ENCODE results near the gene PLTP. TPM values are rescaled to one million over a fixed set of nuclear protein-coding genes. Genes with fewer than 3 reads are reported as not detected.

PLTP gene, protein sequence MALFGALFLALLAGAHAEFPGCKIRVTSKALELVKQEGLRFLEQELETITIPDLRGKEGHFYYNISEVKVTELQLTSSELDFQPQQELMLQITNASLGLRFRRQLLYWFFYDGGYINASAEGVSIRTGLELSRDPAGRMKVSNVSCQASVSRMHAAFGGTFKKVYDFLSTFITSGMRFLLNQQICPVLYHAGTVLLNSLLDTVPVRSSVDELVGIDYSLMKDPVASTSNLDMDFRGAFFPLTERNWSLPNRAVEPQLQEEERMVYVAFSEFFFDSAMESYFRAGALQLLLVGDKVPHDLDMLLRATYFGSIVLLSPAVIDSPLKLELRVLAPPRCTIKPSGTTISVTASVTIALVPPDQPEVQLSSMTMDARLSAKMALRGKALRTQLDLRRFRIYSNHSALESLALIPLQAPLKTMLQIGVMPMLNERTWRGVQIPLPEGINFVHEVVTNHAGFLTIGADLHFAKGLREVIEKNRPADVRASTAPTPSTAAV
- total RNA-seq = 100 to 1,000 TPM in 3 of 4 donors, 10 to 100 TPM in 1; 74.7 to 713 (median 134) TPM

DNA sequence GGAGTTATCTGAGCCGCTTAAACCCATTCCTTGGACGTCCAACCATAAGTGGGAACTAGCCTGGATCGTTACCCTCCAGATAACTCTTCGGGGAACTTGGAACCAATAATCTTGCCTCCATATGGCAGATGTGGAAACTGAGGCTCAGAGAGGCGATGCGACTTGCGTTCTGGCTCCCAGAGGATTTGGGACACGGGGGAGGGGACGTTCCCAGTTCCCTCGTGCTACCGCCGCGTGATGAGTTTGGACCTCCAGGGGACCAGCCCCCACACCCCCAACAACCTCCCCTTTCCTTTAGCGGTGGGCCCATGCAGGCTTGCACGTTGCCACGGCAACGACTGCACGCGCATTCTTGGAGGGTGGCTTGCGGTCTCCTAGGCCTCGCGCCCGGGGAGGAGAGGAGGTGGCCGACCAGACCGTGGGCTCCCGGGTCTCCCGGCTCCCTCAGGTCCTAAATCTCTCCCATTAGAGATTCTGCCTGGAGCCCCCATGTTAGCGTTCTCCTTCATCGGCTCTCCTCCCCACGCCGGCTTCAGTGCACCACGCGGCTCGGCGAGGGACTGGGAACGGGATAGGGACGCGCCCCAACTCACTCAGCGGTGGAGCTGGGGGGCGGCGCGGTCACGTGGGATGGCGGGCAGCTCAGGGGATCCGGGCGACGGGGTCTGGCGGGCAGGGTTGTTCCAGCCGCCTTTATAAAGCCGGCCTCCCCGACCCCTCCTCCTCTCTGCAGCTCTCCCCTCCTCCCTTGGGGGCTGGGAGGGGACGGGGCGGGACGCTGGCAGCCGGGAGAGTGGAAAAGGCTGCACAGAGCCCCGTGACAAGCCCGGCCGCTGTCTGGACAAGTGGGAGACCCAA lies at the start of gene PLTP:
Gene PLTP, minus strand, starts transcription at position 670 of the 858 bp plus-strand sequence. CDS start 703 bp downstream, outside the sequence.
- 0 to 1% methylated on average over 43 to 48 of the region's 58 CpGs for WGBS, 2 donors
- no peaks in the 10 kb centered on the region for H3K27me3 ChIP-seq
- H3K4me3 ChIP-seq = peak within 1 kb of the TSS; percentile 40 to 72 (median 56)
- H3K36me3 ChIP-seq = peaks cover 0 to 15% (median 0%) of the 10 kb centered on the region in 3 donors
- TF ChIP-seq, protein P1, sequence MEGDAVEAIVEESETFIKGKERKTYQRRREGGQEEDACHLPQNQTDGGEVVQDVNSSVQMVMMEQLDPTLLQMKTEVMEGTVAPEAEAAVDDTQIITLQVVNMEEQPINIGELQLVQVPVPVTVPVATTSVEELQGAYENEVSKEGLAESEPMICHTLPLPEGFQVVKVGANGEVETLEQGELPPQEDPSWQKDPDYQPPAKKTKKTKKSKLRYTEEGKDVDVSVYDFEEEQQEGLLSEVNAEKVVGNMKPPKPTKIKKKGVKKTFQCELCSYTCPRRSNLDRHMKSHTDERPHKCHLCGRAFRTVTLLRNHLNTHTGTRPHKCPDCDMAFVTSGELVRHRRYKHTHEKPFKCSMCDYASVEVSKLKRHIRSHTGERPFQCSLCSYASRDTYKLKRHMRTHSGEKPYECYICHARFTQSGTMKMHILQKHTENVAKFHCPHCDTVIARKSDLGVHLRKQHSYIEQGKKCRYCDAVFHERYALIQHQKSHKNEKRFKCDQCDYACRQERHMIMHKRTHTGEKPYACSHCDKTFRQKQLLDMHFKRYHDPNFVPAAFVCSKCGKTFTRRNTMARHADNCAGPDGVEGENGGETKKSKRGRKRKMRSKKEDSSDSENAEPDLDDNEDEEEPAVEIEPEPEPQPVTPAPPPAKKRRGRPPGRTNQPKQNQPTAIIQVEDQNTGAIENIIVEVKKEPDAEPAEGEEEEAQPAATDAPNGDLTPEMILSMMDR (IDR thresholded peaks at IDR 0.05) = no peak
- TF ChIP-seq EP300 (IDR thresholded peaks at IDR 0.05) = peak in 1 of 2 donors; percentile 36
- peak in 1 of 2 donors; percentile 37 for TF ChIP-seq POLR2A (IDR thresholded peaks at IDR 0.05)
- peak within 1 kb of the TSS; percentile 71 to 97 (median 86) for H3K27ac ChIP-seq
- peaks cover 0 to 30% (median 9%) of the 10 kb centered on the region in 4 donors for H3K4me1 ChIP-seq
- DNase-seq (ENCODE audit: low spot score in 2 of 2) = peak; percentile 58 to 60
- no peaks in the 10 kb centered on the region for H3K9me3 ChIP-seq

DNA sequence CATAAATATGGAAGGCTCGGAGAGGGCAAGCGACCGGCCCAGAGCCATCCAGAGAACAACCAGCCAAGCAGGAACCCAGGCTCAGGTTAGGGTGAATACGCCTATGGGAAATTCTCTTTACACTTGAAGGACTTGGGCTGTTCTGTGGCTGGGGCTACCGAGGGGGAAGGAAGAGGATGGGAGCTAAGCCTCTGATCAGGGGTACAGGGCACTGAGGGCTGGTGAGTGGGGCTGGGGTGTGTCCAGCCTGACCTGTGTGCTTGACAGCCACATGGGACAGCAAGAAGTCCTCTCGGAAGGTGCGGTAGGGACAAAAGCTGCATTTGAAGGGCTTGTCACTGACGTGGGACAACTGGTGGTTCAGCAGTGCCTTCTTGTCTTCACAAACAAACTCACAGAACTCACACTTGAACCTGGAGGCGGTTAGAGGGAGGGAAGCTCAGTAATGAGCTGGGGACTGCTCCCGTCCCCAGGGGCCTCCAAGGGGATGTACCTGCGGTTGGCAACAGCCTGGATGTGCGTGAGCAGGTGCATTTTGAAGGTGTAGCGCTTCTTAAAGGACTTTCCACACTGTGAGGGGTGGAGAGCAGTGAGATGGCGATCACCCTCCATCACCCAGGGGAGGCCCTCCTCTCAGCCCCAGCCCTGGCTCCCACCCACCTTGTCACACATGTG lies 48.1 kb upstream of the PLTP start:
- H3K27ac ChIP-seq = no peak overlapping the region
- no peak overlapping the region for H3K4me3 ChIP-seq
- no peaks in the 10 kb centered on the region for H3K4me1 ChIP-seq
- WGBS, 2 donors = 92 to 94% methylated on average over 14 of the region's 14 CpGs
- no peak for DNase-seq (ENCODE audit: low spot score in 2 of 2)
- peaks cover 5 to 98% (median 61%) of the 10 kb centered on the region in 3 donors for H3K36me3 ChIP-seq
- H3K27me3 ChIP-seq = no peaks in the 10 kb centered on the region
- TF ChIP-seq EP300 (IDR thresholded peaks at IDR 0.05) = no peak
- TF ChIP-seq, protein P1 (IDR thresholded peaks at IDR 0.05) = no peak
- TF ChIP-seq POLR2A (IDR thresholded peaks at IDR 0.05) = no peak
- peaks cover 0 to 4% (median 0%) of the 10 kb centered on the region in 4 donors for H3K9me3 ChIP-seq

DNA sequence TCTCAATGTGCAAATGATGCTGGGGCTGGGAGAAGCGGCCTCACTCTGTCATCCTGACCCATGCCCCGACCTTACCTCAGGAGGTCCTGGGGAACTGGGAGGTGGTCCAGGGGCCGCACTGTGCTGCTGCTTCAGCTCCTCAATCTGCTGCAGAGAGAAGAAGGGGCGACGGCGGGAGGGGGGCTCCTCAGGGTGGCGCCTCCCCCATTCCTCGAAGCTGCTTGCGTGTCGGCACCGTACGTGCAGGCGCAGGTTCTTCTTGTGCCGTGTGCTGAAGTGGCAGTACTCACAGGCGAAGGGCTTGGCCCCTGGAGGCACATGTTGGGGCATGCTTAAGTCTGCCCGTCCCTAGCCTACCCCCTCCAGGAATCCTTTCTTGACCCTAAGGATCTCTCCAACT lies 47.2 kb upstream of the PLTP start:
- WGBS, 2 donors = 91 to 94% methylated on average over 16 of the region's 16 CpGs
- Histone ChIP-seq H3K9me3 (peaks cover 0 to 4% (median 0%) of the 10 kb centered on the region in 4 donors), H3K4me3 (no peak overlapping the region), H3K36me3 (peaks cover 5 to 91% (median 60%) of the 10 kb centered on the region in 3 donors), H3K27me3 (no peaks in the 10 kb centered on the region), H3K4me1 (no peaks in the 10 kb centered on the region), H3K27ac (no peak overlapping the region)
- TF ChIP-seq POLR2A (IDR thresholded peaks at IDR 0.05) (no peak), EP300 (IDR thresholded peaks at IDR 0.05) (no peak)
- TF ChIP-seq, protein P1 (IDR thresholded peaks at IDR 0.05) = no peak
- no peak for DNase-seq (ENCODE audit: low spot score in 2 of 2)

DNA sequence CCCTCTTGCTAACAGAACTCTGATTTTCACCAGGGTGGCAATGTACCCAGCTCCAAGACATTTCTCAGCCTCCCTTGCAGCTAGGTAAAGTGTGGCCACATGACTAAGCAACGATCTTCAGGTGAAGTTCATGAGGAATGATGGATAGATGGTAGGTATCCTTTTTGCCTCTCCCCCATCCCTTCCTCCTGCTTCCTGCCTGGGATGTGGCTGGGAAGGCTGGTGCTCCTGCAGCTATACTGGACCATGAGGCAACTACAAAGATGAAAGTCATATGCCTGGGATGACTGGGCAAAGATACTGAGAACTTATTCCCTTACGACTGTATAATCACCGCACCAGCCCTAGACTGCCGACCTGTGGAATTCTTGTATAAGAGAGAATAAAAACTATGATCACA lies 46.6 kb upstream of the PLTP start:
- Histone ChIP-seq H3K27me3 (no peaks in the 10 kb centered on the region), H3K4me3 (no peak overlapping the region), H3K27ac (no peak overlapping the region), H3K4me1 (no peaks in the 10 kb centered on the region), H3K36me3 (peaks cover 5 to 91% (median 54%) of the 10 kb centered on the region in 3 donors), H3K9me3 (peaks cover 0 to 4% (median 0%) of the 10 kb centered on the region in 4 donors)
- 94 to 97% methylated on average over 4 of the region's 4 CpGs for WGBS, 2 donors
- DNase-seq (ENCODE audit: low spot score in 2 of 2) = no peak
- no peak for TF ChIP-seq EP300 (IDR thresholded peaks at IDR 0.05)
- TF ChIP-seq POLR2A (IDR thresholded peaks at IDR 0.05) = no peak
- TF ChIP-seq, protein P1 (IDR thresholded peaks at IDR 0.05) = no peak
